BE2C (cell line): ENCODE results near the gene EXOC3L1.

ENCODE experiments used
- DNase-seq: peaks from one replicate; pipeline ENCODE4 v3.0.0-alpha.2; 2020
- H3K27me3 ChIP-seq: fragments of 250-450 bp; sonication (Bioruptor Pico); 2 replicates; pipeline ENCODE4 v1.5.1; 2020; ENCODE audit warnings: mild to moderate bottlenecking
- H3K36me3 ChIP-seq: fragments of 250-450 bp; sonication (Bioruptor Pico); 2 replicates; pipeline ENCODE4 v1.5.1; 2020; ENCODE audit warnings: mild to moderate bottlenecking
- H3K4me1 ChIP-seq: fragments of 250-450 bp; sonication (Bioruptor Pico); 2 replicates; pipeline ENCODE4 v1.5.1; 2020
- H3K4me3 ChIP-seq: 2 replicates; pipeline ENCODE4 v1.5.1; 2011; ENCODE audit warnings: low read depth, low read length
- H3K9me3 ChIP-seq: fragments of 250-450 bp; sonication (Bioruptor Pico); 2 replicates; pipeline ENCODE4 v1.5.1; 2020
- TF ChIP-seq, protein P1 (sequence below): IDR thresholded peaks from 2 replicates; pipeline ENCODE4 v1.5.1; 2012; ENCODE audit warnings: mild to moderate bottlenecking, low read depth, low read length

Gene EXOC3L1

DNA sequence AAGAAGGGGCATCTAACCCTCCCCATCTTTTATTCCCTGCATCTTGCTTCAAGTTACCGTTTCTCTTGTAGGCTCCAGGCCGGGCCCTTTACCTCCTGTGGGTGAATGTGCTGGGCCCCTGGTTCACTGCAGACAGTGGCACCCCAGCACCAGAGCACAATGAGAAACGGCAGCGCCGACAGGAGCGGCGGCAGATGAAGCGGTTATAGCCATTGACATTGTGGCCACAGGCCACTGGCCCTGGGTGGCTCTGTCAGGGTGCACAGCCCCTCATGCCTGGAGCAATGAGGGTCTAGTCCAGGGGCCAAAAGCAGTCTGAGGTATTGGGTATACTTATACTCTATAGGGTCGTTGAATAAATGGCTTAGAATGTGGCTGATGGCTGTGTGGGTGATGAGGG lies 39.0 kb upstream of the EXOC3L1 start:
- Histone ChIP-seq H3K9me3 (no peaks in the 10 kb centered on the region), H3K4me3 (no peak overlapping the region), H3K4me1 (no peaks in the 10 kb centered on the region; the same call in none of the 2 replicates), H3K36me3 (peaks cover 39% of the 10 kb centered on the region), H3K27me3 (no peaks in the 10 kb centered on the region)
- TF ChIP-seq, protein P1, sequence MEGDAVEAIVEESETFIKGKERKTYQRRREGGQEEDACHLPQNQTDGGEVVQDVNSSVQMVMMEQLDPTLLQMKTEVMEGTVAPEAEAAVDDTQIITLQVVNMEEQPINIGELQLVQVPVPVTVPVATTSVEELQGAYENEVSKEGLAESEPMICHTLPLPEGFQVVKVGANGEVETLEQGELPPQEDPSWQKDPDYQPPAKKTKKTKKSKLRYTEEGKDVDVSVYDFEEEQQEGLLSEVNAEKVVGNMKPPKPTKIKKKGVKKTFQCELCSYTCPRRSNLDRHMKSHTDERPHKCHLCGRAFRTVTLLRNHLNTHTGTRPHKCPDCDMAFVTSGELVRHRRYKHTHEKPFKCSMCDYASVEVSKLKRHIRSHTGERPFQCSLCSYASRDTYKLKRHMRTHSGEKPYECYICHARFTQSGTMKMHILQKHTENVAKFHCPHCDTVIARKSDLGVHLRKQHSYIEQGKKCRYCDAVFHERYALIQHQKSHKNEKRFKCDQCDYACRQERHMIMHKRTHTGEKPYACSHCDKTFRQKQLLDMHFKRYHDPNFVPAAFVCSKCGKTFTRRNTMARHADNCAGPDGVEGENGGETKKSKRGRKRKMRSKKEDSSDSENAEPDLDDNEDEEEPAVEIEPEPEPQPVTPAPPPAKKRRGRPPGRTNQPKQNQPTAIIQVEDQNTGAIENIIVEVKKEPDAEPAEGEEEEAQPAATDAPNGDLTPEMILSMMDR = no peak
- no peak for DNase-seq

DNA sequence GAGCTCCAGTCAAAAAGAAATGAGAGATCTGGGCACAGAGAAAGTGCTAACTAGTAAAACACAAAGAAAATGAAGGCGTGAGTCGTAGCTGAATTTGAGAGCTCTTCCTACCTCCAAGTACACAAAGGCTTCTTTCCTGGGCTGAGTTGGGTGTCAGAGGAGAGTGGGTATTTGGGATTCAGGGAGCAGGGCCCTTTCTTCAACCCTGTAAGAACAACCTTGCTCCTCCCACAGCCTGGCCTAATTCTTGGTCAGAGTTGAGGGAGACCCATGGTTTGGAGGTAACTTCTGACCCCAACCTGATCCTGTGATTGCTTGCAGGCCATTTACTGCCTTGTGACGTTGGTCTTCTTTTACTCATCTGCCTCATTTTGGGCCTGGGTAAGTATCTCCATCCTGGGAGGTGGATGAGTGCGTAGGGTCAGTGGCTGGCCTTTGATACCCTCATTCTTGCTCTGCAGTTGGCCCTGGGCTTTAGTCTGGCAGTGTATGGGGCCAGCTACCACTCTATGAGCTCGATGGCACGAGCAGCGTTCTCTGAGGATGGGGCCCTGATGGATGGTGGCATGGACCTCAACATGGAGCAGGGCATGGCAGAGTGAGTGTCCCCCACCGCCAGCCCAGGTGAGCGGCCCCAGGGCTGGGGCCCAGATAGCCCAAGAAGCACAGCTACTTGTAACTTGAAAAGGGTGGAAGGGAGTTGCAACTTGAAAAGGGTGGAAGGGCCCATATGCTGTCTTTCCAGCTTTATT lies 38.3 kb upstream of the EXOC3L1 start:
- Histone ChIP-seq H3K4me3 (peak overlapping the region; percentile 99), H3K27me3 (no peaks in the 10 kb centered on the region), H3K36me3 (peaks cover 39% of the 10 kb centered on the region), H3K4me1 (no peaks in the 10 kb centered on the region; the same call in none of the 2 replicates), H3K9me3 (no peaks in the 10 kb centered on the region)
- TF ChIP-seq, protein P1 = no peak
- no peak for DNase-seq

DNA sequence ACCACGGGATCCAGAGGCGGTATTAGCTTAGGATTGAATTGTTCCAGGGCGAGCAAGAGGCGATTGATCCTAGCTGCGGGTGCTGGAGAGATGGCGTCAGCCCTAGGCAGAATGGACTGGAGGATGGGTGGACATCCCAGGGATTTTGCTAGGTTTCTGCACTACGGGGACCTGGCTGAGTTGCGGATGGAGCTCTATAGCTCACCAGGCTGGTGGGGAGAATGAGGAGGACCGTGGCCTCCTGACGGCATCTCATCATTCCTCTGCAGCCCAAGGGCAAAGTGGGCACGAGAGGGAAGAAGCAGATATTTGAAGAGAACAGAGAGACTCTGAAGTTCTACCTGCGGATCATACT lies 37.6 kb upstream of the EXOC3L1 start:
- Histone ChIP-seq H3K4me1 (no peaks in the 10 kb centered on the region; the same call in none of the 2 replicates), H3K4me3 (peak overlapping the region; percentile 99), H3K36me3 (peaks cover 39% of the 10 kb centered on the region), H3K9me3 (no peaks in the 10 kb centered on the region), H3K27me3 (no peaks in the 10 kb centered on the region)
- no peak for DNase-seq
- TF ChIP-seq, protein P1 = no peak

DNA sequence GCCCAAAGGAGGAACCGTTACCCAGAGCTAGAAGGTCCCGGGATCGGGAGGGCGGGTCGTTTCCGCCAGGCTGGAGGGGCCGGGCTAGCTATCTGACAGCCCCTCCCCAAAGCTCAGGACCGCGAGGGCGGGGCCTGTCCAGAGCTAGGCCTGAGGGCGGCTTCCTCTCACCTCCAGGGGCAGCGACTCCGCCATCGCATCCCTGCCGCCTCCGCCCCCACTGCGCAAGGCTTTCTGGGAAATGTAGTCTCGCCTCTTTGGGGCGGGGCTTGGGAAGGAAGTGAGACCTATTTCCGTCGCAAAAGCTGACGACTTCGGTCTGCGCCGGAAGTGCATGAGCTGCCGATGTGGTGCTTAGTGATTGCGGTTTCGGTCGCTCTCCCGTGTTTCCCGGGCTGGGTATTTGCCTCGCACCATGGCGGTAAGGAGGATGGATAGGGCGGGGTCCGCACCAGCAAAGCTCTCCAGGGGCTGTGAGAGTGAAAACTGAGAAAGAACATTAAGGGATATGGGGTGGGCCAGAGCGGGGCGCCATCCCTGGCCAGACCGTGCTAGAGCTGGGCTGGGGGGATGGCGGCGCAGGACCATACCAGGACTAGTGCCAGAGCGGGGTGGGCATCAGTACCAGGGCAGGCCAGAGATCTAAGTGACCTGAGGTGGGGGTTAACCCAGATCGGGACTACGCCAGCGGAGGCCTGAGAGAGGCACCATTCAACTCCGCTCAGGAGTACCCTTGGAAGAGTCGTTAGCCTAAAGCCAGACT lies 37.0 kb upstream of the EXOC3L1 start, which contains the start of gene TMEM208:
Gene TMEM208, plus strand, starts transcription at position 327 of the 763 bp plus-strand sequence. Its CDS starts 89 bp downstream, at position 416.
- Histone ChIP-seq H3K27me3 (no peaks in the 10 kb centered on the region), H3K4me3 (peak within 1 kb of the TSS; percentile 99), H3K36me3 (peaks cover 39% of the 10 kb centered on the region), H3K9me3 (no peaks in the 10 kb centered on the region), H3K4me1 (no peaks in the 10 kb centered on the region; the same call in none of the 2 replicates)
- TF ChIP-seq, protein P1 = no peak
- peak; percentile 99 for DNase-seq

DNA sequence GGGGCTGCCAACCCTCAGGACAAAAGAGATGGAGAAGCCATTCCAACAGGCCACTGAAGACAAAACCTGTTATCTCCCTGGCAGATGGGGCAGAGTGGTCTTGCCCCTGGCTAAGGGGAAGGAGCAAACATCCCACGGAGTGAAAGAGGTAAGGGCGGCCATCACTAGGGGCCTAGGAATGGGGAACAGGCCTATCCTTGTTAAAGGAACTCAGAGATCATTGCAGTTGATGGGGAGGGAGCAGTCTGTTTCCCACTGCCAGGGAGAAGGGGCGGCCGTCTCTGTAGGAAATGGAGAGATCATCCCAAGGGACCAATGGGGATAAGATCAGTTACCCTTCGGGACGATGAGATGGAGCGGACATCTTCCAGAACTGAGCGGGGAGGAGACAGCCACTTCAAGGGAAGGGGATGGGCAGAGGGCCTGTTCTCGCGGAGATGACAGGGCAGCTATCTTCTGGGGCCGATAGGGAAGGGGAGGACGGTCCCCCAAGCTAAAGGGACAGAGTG lies 36.4 kb upstream of the EXOC3L1 start:
- TF ChIP-seq, protein P1 = no peak
- peak overlapping the region; percentile 99 for H3K4me3 ChIP-seq
- no peaks in the 10 kb centered on the region; the same call in none of the 2 replicates for H3K4me1 ChIP-seq
- DNase-seq = no peak
- peaks cover 34% of the 10 kb centered on the region for H3K36me3 ChIP-seq
- no peaks in the 10 kb centered on the region for H3K9me3 ChIP-seq
- no peaks in the 10 kb centered on the region for H3K27me3 ChIP-seq
